Measurements from ENCODE around the gene ULK4.

DNA sequence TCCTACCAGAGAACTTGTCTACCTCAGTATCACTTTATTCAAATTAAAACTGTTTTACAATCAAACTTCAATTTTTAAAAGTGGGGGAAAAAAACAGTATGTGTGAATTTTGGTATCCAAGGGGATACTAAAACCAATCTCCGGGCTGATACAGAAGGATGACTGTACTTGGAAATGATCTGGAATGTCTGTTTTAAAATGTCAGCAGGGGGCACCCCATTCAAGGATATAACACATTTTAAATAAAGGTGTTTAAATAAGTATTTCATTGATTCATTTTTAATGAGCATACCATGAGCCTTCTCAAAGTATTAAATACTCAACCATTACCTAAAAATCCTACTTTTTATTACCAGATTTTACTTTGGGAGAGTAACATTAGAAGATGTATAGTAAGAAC is 67.9 kb downstream of the ULK4 start:
- TF ChIP-seq POLR2AphosphoS5 (IDR thresholded peaks at IDR 0.05; ENCODE audit: low read depth, low read length) (no peak), SIN3A (IDR thresholded peaks at IDR 0.05; ENCODE audit: borderline replicate concordance, insufficient read depth, low read depth, low read length) (no peak)
- TF ChIP-seq, protein P1, sequence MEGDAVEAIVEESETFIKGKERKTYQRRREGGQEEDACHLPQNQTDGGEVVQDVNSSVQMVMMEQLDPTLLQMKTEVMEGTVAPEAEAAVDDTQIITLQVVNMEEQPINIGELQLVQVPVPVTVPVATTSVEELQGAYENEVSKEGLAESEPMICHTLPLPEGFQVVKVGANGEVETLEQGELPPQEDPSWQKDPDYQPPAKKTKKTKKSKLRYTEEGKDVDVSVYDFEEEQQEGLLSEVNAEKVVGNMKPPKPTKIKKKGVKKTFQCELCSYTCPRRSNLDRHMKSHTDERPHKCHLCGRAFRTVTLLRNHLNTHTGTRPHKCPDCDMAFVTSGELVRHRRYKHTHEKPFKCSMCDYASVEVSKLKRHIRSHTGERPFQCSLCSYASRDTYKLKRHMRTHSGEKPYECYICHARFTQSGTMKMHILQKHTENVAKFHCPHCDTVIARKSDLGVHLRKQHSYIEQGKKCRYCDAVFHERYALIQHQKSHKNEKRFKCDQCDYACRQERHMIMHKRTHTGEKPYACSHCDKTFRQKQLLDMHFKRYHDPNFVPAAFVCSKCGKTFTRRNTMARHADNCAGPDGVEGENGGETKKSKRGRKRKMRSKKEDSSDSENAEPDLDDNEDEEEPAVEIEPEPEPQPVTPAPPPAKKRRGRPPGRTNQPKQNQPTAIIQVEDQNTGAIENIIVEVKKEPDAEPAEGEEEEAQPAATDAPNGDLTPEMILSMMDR (IDR thresholded peaks at IDR 0.05), result peak; percentile 51; the same call in 1 of the 2 replicates
